HCT116 (cell line): ENCODE measurements around the gene C1orf116. TPM values are rescaled to one million over a fixed set of nuclear protein-coding genes. Genes with fewer than 3 reads are reported as not detected.

Source experiments
- ATAC-seq: fragments of 200-7000 bp; cut with Tn5 transposase; 2 replicates; pipeline ENCODE4 v1.9.1; 2020; ENCODE audit warnings: mild to moderate bottlenecking, moderate library complexity
- BruUV-seq: library from RNA; stranded (reverse); fragments of 400-500 nt; replicated peaks from 2 replicates; lab custom pipeline; 2021; lab: Mats Ljungman, UMichigan
- CTCF ChIA-PET: fragments of 300-600 bp; sonication (Branson Sonifier 250); formaldehyde crosslinking; loops from one replicate; lab custom pipeline; 2021; ENCODE audit warnings: antibody characterized with exemption; lab: Charles Lee
- POLR2A ChIA-PET: fragments of 300-600, 350-600 bp; sonication (Branson Sonifier 250); formaldehyde crosslinking; loops from one replicate; lab custom pipeline; 2021; ENCODE audit warnings: antibody characterized with exemption; lab: Charles Lee
- RAD21 ChIA-PET, 2 experiments: fragments of 300-600 bp; sonication (Branson Sonifier 250); formaldehyde crosslinking; loops; one replicate each; lab custom pipeline; 2023; ENCODE audit warnings: low total read pairs in 2 of 2; ENCODE audit not compliant: uncharacterized antibody in 2 of 2, unreplicated experiment in 2 of 2, low non-redundant PET in 1 of 2; lab: Charles Lee
- DNase-seq: peaks from one replicate; pipeline ENCODE4 v3.0.0-alpha.2; 2010; ENCODE audit warnings: low read depth, low spot score
- H2AFZ ChIP-seq: fragments of 200-600 bp; shearing (Covaris generic), sonication (generic); 2 replicates; pipeline ENCODE4 v1.6.1; 2017; ENCODE audit warnings: low read depth, mixed run types, mixed read lengths, antibody characterized with exemption, low read length; ENCODE audit not compliant: poor library complexity, severe bottlenecking
- H3K27ac ChIP-seq: 2 replicates; pipeline ENCODE4 v1.5.1; 2012; ENCODE audit warnings: low read depth, low read length
- H3K27me3 ChIP-seq: fragments of 200-600 bp; sonication (generic); 2 replicates; pipeline ENCODE4 v1.6.1; 2016; ENCODE audit warnings: mixed run types, low read length, mixed read lengths; ENCODE audit not compliant: insufficient read depth
- H3K36me3 ChIP-seq, 2 experiments: fragments of 200-500 bp in 1 of 2; fragments of 200-600 bp in 1 of 2; sonication (Bioruptor generic) in 1 of 2; sonication (generic) in 1 of 2; 2 replicates each; pipeline versions ENCODE4 v1.5.1 to v1.6.1; 2014 to 2016; ENCODE audit warnings: low read length in 2 of 2, inconsistent platforms in 1 of 2, mixed read lengths in 1 of 2, mixed run types in 1 of 2; ENCODE audit not compliant: insufficient read depth in 2 of 2, control insufficient read depth in 1 of 2
- H3K4me1 ChIP-seq, 2 experiments: fragments of 200-600 bp in 1 of 2; sonication (generic) in 1 of 2; 2 replicates each; pipeline versions ENCODE4 v1.5.1 to v1.6.1; 2012 to 2017; ENCODE audit warnings: low read length in 2 of 2, inconsistent platforms in 1 of 2, mild to moderate bottlenecking in 1 of 2, mixed read lengths in 1 of 2, mixed run types in 1 of 2, moderate library complexity in 1 of 2; ENCODE audit not compliant: insufficient read depth in 2 of 2, control insufficient read depth in 1 of 2
- H3K4me2 ChIP-seq: fragments of 200-600 bp; sonication (generic); 2 replicates; pipeline ENCODE4 v1.6.1; 2017; ENCODE audit warnings: mixed run types, low read length, mixed read lengths
- H3K4me3 ChIP-seq, 2 experiments: fragments of 200-600 bp in 1 of 2; sonication (generic) in 1 of 2; replicated peaks in 1 of 2; 2 replicates each; pipeline ENCODE4 v1.5.1; 2011 to 2016; ENCODE audit warnings: low read length in 2 of 2, control low read depth in 1 of 2, low read depth in 1 of 2, mild to moderate bottlenecking in 1 of 2, mixed read lengths in 1 of 2, mixed run types in 1 of 2
- H3K79me2 ChIP-seq: fragments of 200-600 bp; sonication (generic); 2 replicates; pipeline ENCODE4 v1.6.1; 2017; ENCODE audit warnings: mild to moderate bottlenecking, mixed run types, low read length, moderate library complexity, mixed read lengths; ENCODE audit not compliant: insufficient read depth
- H3K9ac ChIP-seq: fragments of 200-600 bp; sonication (generic); 2 replicates; pipeline ENCODE4 v1.6.1; 2016; ENCODE audit warnings: low read length, mixed read lengths
- H3K9me2 ChIP-seq: fragments of 200-600 bp; sonication (generic), shearing (Covaris generic); 2 replicates; pipeline ENCODE4 v1.6.1; 2017; ENCODE audit warnings: mixed run types, mild to moderate bottlenecking, moderate library complexity; ENCODE audit not compliant: insufficient read depth
- H3K9me3 ChIP-seq, 2 experiments: fragments of 200-500 bp in 1 of 2; fragments of 200-600 bp in 1 of 2; sonication (Bioruptor generic) in 1 of 2; sonication (generic) in 1 of 2; 2 replicates each; pipeline ENCODE4 v1.6.1; 2014 to 2017; ENCODE audit warnings: low read length in 2 of 2, mixed read lengths in 2 of 2, inconsistent platforms in 1 of 2, low read depth in 1 of 2, mild to moderate bottlenecking in 1 of 2, mixed run types in 1 of 2, moderate library complexity in 1 of 2; ENCODE audit not compliant: control insufficient read depth in 1 of 2, insufficient read depth in 1 of 2
- H4K20me1 ChIP-seq: fragments of 200-600 bp; sonication (generic), shearing (Covaris generic); 2 replicates; pipeline ENCODE4 v1.6.1; 2017; ENCODE audit warnings: mixed run types, mild to moderate bottlenecking, moderate library complexity; ENCODE audit not compliant: insufficient read depth
- CBX3 ChIP-seq: IDR thresholded peaks from 2 replicates; pipeline ENCODE4 v1.6.1; 2012; ENCODE audit warnings: low read depth
- CEBPB ChIP-seq: IDR thresholded peaks from 2 replicates; pipeline ENCODE4 v1.6.1; 2012; ENCODE audit warnings: low read depth
- EGR1 ChIP-seq: IDR thresholded peaks from 2 replicates; pipeline ENCODE4 v1.6.1; 2012; ENCODE audit warnings: low read depth
- EZH2 ChIP-seq: fragments of 200-600 bp; sonication (generic); IDR thresholded peaks from 2 replicates; pipeline ENCODE4 v1.6.1; 2017; ENCODE audit warnings: antibody characterized with exemption, mixed run types
- EZH2phosphoT487 ChIP-seq: fragments of 200-600 bp; IDR thresholded peaks from 2 replicates; pipeline ENCODE4 v1.6.1; 2018; ENCODE audit warnings: antibody characterized with exemption, borderline replicate concordance
- FOSL1 ChIP-seq: IDR thresholded peaks from 2 replicates; pipeline ENCODE4 v1.6.1; 2012; ENCODE audit warnings: low read depth
- JUND ChIP-seq: IDR thresholded peaks from 2 replicates; pipeline ENCODE4 v1.6.1; 2012
- POLR2A ChIP-seq: IDR thresholded peaks from 2 replicates; pipeline ENCODE4 v1.7.0; 2011; ENCODE audit warnings: borderline replicate concordance; ENCODE audit not compliant: insufficient read depth, insufficient read length; ENCODE audit errors: extremely low read depth
- POLR2AphosphoS5 ChIP-seq: IDR thresholded peaks from 2 replicates; pipeline ENCODE4 v1.6.1; 2011; ENCODE audit warnings: mild to moderate bottlenecking, low read depth, low read length, moderate library complexity
- RAD21 ChIP-seq: IDR thresholded peaks from 2 replicates; pipeline ENCODE4 v1.6.1; 2012; ENCODE audit warnings: low read depth, mild to moderate bottlenecking
- SIN3A ChIP-seq: IDR thresholded peaks from 2 replicates; pipeline ENCODE4 v1.6.1; 2012; ENCODE audit warnings: low read depth
- SP1 ChIP-seq: IDR thresholded peaks from 2 replicates; pipeline ENCODE4 v1.6.1; 2012; ENCODE audit warnings: low read depth
- SRF ChIP-seq: IDR thresholded peaks from 2 replicates; pipeline ENCODE4 v1.6.1; 2012; ENCODE audit warnings: low read depth
- TCF7L2 ChIP-seq: IDR thresholded peaks from 2 replicates; pipeline ENCODE4 v1.7.0; 2011; ENCODE audit warnings: borderline replicate concordance, inconsistent platforms; ENCODE audit not compliant: insufficient read depth, insufficient read length; ENCODE audit errors: extremely low read depth
- YY1 ChIP-seq: IDR thresholded peaks from 2 replicates; pipeline ENCODE4 v1.6.1; 2011; ENCODE audit warnings: low read length, low read depth, moderate library complexity, mild to moderate bottlenecking; ENCODE audit not compliant: insufficient replicate concordance; ENCODE audit errors: extremely low read depth
- ZFX ChIP-seq: fragments of 450-650 bp; IDR thresholded peaks from 2 replicates; pipeline ENCODE4 v1.6.1; 2017
- intact Hi-C: fragments of 100-400 bp; cut with micrococcal nuclease; formaldehyde crosslinking; loops from 2 replicates; pipeline ENCODE4 v1.10.0; 2022
- total RNA-seq: library from RNA; stranded (reverse); gene quantifications from one replicate; pipeline ENCODE4 v1.2.1, GENCODE V29; 2021; ENCODE audit not compliant: unreplicated experiment
- TF ChIP-seq, protein P1 (sequence below): IDR thresholded peaks from 2 replicates; pipeline ENCODE4 v1.6.1; 2011; ENCODE audit warnings: mild to moderate bottlenecking, low read length, moderate library complexity; ENCODE audit not compliant: insufficient replicate concordance; ENCODE audit errors: extremely low read depth
- TF ChIP-seq, protein P2 (sequence below): IDR thresholded peaks from 2 replicates; pipeline ENCODE4 v1.6.1; 2012
- TF ChIP-seq, protein P3 (sequence below): IDR thresholded peaks from 2 replicates; pipeline ENCODE4 v1.6.1; 2012
- TF ChIP-seq, protein P4 (sequence below): IDR thresholded peaks from 2 replicates; pipeline ENCODE4 v1.6.1; 2012; ENCODE audit warnings: low read depth
- TF ChIP-seq, protein P5 (sequence below), 3 experiments: fragments of 200-600 bp in 1 of 3; sonication (generic) in 1 of 3; IDR thresholded peaks in 2 of 3; conservative IDR thresholded peaks in 1 of 3; 2 replicates each; pipeline ENCODE4 v1.5.1; 2012 to 2017; ENCODE audit warnings: low read depth in 2 of 3, low read length in 2 of 3, antibody characterized with exemption in 1 of 3, borderline replicate concordance in 1 of 3, control low read depth in 1 of 3, mild to moderate bottlenecking in 1 of 3, mixed read lengths in 1 of 3, mixed run types in 1 of 3, moderate library complexity in 1 of 3; ENCODE audit not compliant: insufficient read depth in 1 of 3

Gene C1orf116
- total RNA-seq, 1 experiment from 2014 or later = 3.6 TPM

DNA sequence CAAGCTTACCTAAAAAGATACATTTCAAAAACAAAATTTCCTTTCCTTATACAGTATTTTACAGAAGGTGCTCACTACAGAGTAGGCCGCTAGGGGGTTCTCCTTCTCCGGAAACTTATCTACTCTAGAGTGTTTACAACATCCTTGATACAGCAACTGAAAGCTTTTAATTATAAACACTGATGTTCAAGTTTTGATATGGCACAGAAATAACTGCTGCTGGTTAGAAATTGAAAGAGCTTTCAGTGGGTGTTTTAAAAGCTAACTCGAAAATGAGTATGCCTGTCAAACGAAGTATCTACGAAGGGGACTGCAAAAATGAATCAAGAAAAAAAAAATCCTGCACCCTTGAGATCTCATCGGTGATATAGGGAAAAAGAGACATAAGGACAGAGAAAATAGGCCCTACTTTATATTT lies 17.4 kb upstream of the C1orf116 start:
- H3K9me3 ChIP-seq = no peaks in the 10 kb centered on the region
- peaks cover 8% of the 10 kb centered on the region; the same call in 1 of the 2 replicates for H4K20me1 ChIP-seq
- no TSS peak for BruUV-seq
- intact Hi-C loops = loop anchor here (2.0 kb wide), 1 partner anchor 45 kb away; no protein-coding TSS in a partner anchor
- H3K4me1 ChIP-seq = peaks cover 11 to 29% of the 10 kb centered on the region in 2 experiments
- no peaks in the 10 kb centered on the region for H3K9me2 ChIP-seq
- peak overlapping the region; percentile 96 for H3K9ac ChIP-seq
- no peak for ATAC-seq
- POLR2A ChIA-PET = no interaction called here
- H2AFZ ChIP-seq = no peak overlapping the region
- peak overlapping the region; percentile 88 to 90 for H3K4me3 ChIP-seq
- H3K27ac ChIP-seq = peak overlapping the region; percentile 85
- DNase-seq = no peak
- peak overlapping the region; percentile 73 for H3K4me2 ChIP-seq
- H3K79me2 ChIP-seq = peaks cover 58% of the 10 kb centered on the region
- RAD21 ChIA-PET = interaction anchor here in 1 of 2 experiments (0.6 kb wide), 1 partner anchor 243 kb away, joined by 3 read pairs; no protein-coding TSS in a partner anchor
- no peaks in the 10 kb centered on the region for H3K27me3 ChIP-seq
- peaks cover 14 to 30% of the 10 kb centered on the region in 2 experiments for H3K36me3 ChIP-seq
- TF ChIP-seq EZH2 (no peak), SP1 (no peak), RAD21 (peak; percentile 67), POLR2AphosphoS5 (no peak), SIN3A (no peak), SRF (no peak), YY1 (no peak), POLR2A (no peak), CBX3 (no peak), ZFX (no peak), TCF7L2 (no peak), CEBPB (peak; percentile 46; the same call in 1 of the 2 replicates), FOSL1 (0 out of 2 replicates have a peak, but pooled peaks have one; percentile 17), EZH2phosphoT487 (no peak), JUND (no peak), EGR1 (0 out of 2 replicates have a peak, but pooled peaks have one; percentile 12)
- TF ChIP-seq, protein P1, sequence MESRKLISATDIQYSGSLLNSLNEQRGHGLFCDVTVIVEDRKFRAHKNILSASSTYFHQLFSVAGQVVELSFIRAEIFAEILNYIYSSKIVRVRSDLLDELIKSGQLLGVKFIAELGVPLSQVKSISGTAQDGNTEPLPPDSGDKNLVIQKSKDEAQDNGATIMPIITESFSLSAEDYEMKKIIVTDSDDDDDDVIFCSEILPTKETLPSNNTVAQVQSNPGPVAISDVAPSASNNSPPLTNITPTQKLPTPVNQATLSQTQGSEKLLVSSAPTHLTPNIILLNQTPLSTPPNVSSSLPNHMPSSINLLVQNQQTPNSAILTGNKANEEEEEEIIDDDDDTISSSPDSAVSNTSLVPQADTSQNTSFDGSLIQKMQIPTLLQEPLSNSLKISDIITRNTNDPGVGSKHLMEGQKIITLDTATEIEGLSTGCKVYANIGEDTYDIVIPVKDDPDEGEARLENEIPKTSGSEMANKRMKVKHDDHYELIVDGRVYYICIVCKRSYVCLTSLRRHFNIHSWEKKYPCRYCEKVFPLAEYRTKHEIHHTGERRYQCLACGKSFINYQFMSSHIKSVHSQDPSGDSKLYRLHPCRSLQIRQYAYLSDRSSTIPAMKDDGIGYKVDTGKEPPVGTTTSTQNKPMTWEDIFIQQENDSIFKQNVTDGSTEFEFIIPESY = no peak
- TF ChIP-seq, protein P2, sequence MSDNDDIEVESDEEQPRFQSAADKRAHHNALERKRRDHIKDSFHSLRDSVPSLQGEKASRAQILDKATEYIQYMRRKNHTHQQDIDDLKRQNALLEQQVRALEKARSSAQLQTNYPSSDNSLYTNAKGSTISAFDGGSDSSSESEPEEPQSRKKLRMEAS = no peak
- TF ChIP-seq, protein P3, sequence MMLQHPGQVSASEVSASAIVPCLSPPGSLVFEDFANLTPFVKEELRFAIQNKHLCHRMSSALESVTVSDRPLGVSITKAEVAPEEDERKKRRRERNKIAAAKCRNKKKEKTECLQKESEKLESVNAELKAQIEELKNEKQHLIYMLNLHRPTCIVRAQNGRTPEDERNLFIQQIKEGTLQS = no peak
- TF ChIP-seq, protein P4, sequence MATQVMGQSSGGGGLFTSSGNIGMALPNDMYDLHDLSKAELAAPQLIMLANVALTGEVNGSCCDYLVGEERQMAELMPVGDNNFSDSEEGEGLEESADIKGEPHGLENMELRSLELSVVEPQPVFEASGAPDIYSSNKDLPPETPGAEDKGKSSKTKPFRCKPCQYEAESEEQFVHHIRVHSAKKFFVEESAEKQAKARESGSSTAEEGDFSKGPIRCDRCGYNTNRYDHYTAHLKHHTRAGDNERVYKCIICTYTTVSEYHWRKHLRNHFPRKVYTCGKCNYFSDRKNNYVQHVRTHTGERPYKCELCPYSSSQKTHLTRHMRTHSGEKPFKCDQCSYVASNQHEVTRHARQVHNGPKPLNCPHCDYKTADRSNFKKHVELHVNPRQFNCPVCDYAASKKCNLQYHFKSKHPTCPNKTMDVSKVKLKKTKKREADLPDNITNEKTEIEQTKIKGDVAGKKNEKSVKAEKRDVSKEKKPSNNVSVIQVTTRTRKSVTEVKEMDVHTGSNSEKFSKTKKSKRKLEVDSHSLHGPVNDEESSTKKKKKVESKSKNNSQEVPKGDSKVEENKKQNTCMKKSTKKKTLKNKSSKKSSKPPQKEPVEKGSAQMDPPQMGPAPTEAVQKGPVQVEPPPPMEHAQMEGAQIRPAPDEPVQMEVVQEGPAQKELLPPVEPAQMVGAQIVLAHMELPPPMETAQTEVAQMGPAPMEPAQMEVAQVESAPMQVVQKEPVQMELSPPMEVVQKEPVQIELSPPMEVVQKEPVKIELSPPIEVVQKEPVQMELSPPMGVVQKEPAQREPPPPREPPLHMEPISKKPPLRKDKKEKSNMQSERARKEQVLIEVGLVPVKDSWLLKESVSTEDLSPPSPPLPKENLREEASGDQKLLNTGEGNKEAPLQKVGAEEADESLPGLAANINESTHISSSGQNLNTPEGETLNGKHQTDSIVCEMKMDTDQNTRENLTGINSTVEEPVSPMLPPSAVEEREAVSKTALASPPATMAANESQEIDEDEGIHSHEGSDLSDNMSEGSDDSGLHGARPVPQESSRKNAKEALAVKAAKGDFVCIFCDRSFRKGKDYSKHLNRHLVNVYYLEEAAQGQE = no peak
- TF ChIP-seq, protein P5, sequence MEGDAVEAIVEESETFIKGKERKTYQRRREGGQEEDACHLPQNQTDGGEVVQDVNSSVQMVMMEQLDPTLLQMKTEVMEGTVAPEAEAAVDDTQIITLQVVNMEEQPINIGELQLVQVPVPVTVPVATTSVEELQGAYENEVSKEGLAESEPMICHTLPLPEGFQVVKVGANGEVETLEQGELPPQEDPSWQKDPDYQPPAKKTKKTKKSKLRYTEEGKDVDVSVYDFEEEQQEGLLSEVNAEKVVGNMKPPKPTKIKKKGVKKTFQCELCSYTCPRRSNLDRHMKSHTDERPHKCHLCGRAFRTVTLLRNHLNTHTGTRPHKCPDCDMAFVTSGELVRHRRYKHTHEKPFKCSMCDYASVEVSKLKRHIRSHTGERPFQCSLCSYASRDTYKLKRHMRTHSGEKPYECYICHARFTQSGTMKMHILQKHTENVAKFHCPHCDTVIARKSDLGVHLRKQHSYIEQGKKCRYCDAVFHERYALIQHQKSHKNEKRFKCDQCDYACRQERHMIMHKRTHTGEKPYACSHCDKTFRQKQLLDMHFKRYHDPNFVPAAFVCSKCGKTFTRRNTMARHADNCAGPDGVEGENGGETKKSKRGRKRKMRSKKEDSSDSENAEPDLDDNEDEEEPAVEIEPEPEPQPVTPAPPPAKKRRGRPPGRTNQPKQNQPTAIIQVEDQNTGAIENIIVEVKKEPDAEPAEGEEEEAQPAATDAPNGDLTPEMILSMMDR (IDR thresholded peaks at IDR 0.05 in 2 of 3, conservative IDR thresholded peaks at IDR 0.05 in 1 of 3; ENCODE audit: borderline replicate concordance in 1 of 3, insufficient read depth in 1 of 3, low read depth in 2 of 3, low read length in 2 of 3) = peak; percentile 71 to 86 (median 76)
- CTCF ChIA-PET = interaction anchor here (1.1 to 1.2 kb wide), 4 partner anchors 10 to 35 kb away, joined by 3 to 8 read pairs (median 4); partner anchors contain the start of gene C1orf116
